Right forelimb (tissue), 1 donor: ENCODE measurements around the gene ADARB2.
A peak's percentile ranks its signal among the peaks of the same experiment; 100 is the strongest.

ENCODE experiments used
- DNase-seq: peaks from one replicate; pipeline ENCODE4 v3.0.0-alpha.2; 2018

Gene ADARB2

GRCh38 chr10:1132584-1132983 is 604.7 kb downstream of the ADARB2 start:
- DNase-seq: peak; percentile 18

- peak; percentile 28 for DNase-seq
These were observed 606.1 kb downstream of the ADARB2 start for GRCh38 chr10:1130995-1131790.

- DNase-seq: peak; percentile 30
These were observed 607.1 kb downstream of the ADARB2 start for GRCh38 chr10:1130226-1130625.

- DNase-seq: no peak
These were observed 608.7 kb downstream of the ADARB2 start for GRCh38 chr10:1128649-1129048.

- no peak for DNase-seq
These were observed 609.2 kb downstream of the ADARB2 start for GRCh38 chr10:1128115-1128514.

- DNase-seq: no peak
These were observed 609.7 kb downstream of the ADARB2 start for GRCh38 chr10:1127629-1128028.
